HG03558 (cell line): Measurements from ENCODE around the gene ADRA1B.
A peak's percentile ranks its signal among the peaks of the same experiment; 100 is the strongest.
"Not testable (repeated sequence)": the region's sequence is repeated elsewhere in the genome, so short reads cannot be mapped to it uniquely, and the experiment has no call there.

Experiments
- ATAC-seq: cut with Tn5 transposase; IDR thresholded peaks from one replicate; pipeline ENCODE4 v1.9.1; 2021; ENCODE audit warnings: moderate number of reproducible peaks; ENCODE audit not compliant: unreplicated experiment; ENCODE audit errors: extremely low read depth

ADRA1B gene

DNA sequence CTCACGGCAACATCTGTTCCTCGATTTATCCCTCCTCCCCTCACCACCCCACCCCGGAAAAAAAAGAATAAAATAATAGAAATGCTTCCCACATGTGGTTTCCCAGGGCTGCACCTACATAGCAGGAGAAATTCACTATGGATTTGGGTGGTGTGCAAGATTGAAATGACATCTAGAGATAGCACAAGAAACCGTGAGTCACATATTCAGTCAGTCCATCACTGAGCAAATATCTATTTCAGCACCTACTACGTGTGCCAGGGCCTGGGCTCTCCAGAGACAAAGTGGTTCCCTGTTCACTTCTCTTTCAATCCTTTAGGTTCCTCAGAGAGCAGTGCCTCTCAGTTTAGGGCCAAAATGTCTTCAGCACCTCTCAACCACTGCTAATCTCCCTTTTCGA, 47.7 kb downstream of the ADRA1B start:
- no peak for ATAC-seq

DNA sequence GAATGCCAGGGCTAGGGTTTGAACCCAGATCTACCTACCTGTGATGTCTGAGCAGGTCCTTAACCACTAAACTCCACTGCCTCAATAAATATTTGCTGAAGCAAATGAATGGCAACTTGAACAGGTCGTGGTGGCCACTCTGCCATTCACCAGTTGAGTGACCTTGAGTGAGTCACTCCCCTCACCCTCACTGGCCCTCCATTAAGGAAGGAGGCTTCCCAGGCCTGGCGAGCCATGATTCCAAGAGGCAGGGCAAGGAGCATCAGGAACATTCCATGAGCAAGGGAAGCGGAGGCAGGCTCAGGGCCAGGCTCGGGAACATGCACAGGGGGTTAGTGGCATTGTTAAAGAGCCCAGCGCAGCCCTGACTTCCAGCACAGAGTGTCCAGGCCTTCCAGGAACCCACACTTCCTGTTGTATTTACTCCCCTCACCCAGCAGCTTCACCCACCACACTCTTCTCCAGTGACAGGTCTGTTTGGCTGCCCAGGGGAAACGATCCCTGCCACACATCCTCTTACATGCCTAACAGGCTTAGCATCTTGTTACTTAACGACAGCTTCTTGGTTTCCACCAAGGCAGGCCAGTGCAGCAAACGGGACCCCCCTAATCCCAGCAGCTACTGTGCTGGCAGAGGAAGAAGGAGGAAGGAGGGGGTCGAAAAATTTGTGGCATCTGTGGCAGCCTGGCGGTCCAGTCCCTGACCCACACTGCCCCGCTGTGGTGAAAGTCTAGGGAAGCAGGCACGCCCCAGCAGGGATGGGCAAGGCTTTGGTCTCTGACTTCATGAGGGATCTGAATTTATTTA, 49.0 kb downstream of the ADRA1B start:
- ATAC-seq: no peak

DNA sequence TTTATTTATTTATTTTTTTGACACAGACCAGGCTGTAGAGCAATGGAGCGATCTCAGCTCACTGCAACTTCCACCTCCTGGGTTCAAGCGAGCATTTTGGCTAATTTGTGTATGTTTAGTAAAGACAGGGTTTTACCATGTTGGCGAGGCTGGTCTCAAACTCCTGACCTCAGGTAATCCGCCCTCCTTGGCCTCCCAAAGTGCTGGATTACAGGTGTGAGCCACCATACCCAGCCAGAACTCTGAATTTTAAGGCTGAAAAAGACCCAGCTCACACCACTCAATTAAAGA, 49.5 kb downstream of the ADRA1B start:
- ATAC-seq: not testable (repeated sequence)

DNA sequence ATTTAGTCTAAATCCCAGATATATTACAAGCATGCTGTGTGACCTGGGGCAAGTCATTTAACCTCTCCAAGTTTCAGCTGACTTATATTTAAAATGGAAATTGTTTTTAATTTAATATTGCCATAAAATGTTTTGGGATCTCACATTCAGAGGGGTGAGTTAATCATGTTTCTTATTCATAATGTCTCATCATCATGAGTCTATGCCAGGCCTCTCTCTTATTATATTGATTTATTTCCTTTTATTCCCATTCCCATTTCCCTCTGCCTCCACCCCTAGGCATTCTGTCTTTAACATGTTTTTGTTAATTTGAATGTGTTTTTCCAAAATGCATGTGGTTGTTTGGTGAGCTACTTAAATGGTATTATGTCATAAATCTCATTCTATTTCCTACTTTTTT, 53.7 kb downstream of the ADRA1B start:
- no peak for ATAC-seq

DNA sequence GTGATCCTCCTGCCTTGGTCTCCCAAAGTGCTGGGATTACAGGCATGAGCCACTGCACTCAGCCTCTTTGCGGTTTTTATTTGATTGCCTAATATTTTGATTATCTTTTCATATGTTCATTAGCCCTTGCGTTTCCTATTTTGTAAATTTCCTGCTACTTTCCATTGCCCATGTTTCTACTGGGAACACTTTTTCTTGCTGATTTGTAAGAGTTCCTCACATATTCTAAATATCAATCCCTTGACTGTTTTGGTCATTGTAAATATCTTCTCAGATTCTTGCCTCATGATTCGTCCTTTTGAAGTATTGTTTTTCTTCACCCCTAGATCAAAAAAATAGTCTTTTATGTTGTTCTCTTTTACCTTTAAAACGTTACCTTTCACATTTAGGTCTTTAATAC, 54.8 kb downstream of the ADRA1B start:
- ATAC-seq: no peak

DNA sequence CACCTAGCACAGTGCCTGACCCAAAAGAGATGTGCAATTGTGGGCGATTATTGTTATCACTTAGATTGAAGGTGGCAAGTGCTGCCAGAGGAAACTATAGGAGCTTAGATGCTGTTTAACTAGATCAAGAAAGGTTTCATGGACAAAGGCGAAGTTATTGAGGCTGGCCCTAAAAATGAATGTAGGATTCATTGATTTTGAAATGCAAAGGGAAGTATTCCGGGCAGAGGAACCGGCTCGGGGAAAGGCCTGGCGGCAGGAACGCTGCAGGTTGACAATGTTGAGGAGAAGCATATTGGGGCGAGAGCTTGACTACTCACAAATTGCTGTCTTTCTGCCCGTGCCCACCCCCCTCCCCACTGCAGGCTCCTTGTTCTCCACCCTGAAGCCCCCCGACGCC, 55.2 kb downstream of the ADRA1B start:
- no peak for ATAC-seq

DNA sequence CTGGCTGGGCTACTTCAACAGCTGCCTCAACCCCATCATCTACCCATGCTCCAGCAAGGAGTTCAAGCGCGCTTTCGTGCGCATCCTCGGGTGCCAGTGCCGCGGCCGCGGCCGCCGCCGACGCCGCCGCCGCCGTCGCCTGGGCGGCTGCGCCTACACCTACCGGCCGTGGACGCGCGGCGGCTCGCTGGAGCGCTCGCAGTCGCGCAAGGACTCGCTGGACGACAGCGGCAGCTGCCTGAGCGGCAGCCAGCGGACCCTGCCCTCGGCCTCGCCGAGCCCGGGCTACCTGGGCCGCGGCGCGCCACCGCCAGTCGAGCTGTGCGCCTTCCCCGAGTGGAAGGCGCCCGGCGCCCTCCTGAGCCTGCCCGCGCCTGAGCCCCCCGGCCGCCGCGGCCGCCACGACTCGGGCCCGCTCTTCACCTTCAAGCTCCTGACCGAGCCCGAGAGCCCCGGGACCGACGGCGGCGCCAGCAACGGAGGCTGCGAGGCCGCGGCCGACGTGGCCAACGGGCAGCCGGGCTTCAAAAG, 55.7 kb downstream of the ADRA1B start:
- no peak for ATAC-seq

DNA sequence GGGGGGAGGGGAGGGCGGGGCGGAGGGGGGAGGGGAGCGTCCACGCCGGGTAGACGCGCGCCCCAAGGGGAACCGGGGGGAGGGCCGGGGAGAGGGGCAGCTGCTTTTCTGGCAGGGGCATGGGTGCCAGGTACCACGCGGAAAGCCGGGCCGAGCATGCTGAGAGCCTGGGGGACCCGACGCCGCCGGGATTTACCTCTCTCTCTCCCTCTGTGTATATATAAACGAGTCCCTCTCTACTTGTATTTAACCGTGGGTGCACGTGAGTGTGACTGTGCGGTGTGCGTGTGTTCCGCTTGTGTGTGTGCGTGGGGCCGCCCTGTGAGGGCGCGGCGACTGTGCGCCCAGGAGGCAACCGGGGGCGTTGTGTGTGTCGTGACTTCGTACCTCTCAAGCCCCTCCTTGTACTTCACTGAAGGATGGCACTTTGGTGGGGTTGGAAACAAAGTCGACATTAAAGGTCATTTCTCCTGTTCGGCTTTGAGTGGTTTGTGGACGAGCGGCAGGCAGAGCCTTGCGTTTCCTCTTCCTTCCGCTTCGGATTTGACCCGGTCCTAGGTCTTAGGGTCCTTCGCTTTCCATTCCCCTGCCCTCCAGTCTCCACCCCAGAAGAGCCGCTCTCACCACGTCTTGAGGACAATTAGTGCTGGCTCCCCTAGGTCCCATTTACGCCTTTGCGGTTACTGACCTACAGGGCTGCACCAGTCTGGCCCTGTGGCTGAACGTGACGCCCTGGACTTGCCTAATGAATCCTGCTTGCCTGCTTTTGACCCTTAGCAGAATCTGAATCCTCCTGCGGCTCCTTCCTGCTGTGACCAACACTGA, 56.5 kb downstream of the ADRA1B start:
- no peak for ATAC-seq

DNA sequence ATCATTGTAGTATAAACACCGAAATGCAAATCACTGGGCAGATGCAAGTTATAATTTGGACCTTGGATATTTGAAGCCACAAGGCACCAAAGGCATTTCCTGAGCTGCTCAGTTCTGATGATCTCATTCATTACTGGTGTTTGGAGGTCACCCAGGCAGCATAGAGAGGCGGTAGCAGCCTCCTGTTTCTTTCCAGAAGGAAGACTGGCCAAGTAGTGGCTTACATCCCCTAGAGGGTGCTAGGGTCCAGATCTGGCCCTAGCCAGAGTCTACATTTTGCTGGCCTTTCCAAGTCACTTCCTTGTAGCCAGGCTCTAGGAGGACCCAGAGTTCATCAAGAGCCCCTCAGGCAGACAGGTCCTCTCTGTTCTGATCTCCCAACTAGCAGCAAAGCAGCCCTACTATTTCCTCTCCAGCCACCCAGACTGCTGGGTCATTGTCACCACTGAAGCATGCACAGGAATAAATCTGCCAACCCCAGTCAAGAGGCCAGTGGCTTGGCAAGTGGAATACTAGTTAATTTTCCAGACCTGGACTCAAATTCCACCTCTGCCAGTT, 59.3 kb downstream of the ADRA1B start:
- ATAC-seq: no peak

DNA sequence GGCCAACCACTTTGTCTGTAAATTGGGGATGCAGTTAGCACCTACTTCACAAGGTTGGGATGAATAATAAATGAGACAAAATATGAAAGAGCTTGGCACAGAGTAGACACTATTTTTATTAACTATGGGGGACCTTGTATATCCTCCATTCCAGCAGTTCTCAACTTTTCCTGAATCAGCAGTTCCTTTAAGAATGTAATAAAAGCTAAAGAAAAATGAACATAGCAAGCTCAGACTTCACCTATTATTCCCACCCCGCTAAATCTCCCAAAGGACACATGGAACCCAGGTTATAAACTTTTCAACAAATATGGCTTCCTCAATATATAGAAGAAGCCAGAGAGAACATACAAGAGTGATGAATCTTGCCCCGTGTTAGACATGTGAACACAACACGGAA, 60.6 kb downstream of the ADRA1B start:
- ATAC-seq: no peak

DNA sequence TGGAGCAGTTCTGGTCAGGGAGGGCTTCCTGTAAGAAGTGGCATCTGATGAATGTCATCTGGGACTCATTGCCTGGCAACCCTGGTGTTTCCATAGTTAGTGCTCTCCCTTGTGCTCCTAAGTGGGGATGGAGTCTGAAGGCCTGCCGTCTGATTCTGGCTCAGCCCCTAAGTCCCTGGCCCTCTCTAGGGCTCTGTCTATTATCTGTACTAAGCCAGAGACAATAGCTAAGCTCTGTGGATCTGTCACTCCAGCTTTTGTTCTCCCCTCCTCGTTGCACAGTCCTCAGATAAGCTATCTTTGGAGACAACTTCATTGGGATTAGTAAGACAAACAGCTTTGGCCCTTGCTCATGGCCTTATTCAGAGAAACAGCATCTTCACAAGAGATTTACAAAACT, 62.1 kb downstream of the ADRA1B start:
- ATAC-seq: no peak

DNA sequence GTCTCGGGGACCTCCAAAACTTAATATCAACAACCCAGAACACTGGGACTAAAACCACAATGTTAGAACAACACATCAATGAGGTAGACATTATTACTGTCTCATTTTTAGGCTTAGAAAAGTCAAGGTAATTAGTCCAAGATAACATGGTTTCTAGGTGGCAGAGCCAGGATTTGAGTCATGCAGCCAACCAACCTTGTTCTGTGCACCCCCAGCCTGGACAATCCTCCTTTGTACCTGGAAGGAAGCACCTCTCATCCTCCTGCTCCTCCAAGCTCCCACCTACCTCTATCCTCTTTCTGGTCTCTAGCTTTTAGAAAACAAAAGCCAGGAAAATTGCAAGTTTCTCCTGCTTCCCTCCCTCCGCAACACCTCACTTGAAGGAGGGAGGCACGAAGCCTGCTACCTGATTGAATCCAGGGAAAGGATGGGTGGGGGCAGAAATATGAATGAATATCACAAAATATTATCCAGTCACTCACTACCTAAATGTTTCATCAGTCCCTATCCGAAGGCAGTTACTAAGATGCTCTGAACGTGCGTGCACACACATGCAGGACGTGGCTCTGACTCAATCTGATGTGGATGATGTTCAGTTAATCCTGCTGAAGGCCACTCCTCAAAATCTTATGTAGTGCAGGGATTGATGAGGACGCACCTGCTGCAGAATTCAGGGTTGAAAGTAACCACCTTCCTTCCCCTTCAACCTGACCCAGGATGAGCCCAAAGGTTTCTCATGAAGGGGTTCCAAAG, 66.3 kb downstream of the ADRA1B start:
- ATAC-seq: no peak

DNA sequence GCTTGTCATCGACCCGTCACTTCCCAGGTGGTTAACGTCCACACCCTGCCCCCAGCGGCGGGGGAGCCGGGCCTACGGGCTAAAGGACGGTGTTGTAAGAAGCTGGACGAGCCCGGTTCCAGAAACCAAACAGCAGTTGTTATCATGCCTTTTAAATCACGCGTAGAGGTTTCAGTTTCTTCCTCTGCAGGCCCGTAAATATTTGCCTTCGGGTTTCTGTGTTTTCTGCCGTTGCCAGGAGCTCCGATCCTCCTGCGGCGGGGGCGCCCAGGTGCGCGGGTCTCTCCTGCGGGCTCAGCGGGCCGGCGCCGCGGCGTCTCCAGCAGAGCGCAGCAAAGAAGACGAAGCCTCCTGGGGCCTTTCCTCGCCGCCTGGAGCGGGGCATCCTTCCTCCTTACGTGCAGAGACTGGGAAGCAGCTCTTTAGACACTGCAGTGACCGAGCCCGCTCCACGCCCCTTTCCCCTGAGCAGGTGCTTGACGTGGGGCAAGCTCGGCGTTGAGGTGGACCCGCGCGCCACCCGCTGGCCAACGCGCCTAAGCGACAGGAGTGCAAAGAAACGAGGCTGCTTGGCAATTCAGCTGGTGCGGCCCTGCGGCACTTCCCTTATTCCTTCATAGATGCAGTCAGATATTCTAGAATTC, 70.9 kb downstream of the ADRA1B start:
- peak; percentile 77 for ATAC-seq

DNA sequence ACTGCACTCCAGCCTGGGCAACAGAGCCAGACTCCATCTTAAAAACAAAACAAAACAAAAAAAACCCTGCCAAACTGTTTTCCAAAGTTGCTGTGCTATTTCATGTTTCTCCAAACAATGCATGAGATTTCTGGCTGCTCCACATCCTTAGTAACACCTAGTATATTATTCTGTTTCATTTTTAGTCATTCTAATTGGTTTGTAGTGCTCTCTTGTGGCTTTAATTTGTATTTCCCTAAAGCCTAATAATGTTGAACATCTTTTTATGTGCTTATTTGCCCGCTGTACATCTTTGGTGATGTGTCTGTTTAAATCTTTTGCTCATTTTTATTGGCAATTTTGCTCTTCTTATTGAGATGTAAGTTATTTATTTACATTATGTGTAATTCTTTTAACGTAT, 74.2 kb downstream of the ADRA1B start:
- no peak for ATAC-seq

DNA sequence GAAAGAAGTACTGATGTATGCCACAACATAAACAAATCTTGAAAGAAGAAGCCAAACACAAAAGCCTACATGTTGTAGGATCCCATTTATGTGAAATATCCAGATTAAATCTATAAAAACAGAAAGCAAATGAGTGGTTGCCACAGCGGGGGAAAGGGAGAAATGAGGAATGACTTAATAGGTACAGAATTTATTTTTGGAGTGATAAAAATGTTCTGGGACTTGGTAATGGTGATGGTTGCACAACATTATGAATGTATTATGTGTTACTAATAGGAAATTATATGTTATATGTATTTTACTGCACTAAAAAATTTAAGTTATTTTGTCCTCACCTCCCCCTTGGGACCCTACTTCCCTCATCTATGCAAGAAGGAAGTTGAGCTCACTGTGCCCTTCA, 76.3 kb downstream of the ADRA1B start:
- ATAC-seq: no peak

DNA sequence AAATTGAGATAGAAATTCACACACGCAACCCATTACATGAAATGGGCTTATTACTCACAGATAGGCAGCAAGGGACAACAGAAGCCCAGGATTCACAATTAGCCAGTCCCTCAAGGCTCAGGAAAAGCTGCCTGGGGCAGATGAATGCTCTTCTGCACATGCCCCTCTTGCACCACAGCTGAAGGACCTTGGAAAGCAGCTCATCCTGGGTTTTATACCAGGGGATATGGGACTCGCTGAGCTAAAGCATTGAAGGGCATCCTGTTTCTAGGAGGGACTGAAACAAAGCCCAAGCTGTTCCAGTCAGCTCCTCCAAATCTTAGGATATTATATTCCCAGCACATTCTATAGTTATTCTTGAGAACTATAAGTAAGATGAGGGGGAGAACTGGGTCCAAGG, 76.9 kb downstream of the ADRA1B start:
- no peak for ATAC-seq

DNA sequence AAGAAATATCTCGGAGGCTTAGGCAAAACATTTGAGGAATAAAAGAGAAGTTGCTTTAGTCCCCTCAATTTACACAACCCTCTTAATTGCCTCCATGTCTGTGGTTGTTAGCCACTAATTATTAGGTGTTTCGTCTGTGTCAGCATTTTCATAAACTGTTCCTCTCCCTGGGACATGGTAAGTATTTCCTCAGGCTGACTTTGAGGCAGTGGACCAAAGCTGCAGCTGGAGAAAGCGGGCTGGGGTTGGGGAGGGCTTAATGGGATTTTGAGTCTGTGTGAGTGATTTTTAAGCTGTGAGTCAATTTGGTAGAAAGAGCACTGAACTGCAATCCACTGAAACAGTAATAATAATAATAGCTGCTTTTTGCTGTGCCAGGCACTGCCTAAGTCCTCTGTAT, 79.6 kb downstream of the ADRA1B start:
- no peak for ATAC-seq

DNA sequence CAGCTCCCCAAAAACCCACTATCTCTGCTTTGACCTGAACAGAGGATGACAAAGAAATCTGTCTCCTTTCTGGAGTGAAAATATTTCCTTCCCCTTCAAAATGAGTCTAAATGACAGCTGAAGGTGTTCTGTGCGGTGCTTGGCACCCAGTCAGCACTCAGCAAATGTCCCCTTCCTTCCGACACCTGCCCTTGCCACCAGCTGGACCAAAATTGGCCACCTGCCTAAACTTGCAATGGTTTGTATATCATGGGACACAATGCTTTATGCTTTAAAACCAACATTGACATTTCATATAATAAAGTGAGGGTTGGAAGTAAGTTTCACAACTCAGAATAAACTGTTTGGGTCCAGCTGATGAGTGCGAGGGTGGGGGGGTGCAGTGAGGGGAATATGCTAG, 85.2 kb downstream of the ADRA1B start:
- ATAC-seq: no peak

DNA sequence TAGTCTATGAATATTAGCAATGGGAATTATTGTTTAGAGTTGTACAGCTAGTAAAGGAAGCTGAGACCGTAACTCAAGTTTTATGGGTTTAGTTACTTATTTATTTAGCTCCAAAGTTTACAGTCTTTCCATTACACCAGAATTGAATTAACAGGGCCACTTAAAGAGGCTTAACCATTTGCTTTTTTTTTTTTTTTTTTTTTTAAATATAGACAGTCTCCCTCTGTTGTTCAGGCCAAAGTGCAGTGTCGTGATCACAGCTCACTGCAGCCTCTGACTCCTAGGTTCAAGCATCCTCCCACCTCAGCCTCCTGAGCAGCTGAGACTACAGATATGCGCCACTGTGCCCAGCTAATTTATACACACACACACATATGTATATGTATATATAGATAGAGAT, 91.2 kb downstream of the ADRA1B start:
- ATAC-seq: no peak

DNA sequence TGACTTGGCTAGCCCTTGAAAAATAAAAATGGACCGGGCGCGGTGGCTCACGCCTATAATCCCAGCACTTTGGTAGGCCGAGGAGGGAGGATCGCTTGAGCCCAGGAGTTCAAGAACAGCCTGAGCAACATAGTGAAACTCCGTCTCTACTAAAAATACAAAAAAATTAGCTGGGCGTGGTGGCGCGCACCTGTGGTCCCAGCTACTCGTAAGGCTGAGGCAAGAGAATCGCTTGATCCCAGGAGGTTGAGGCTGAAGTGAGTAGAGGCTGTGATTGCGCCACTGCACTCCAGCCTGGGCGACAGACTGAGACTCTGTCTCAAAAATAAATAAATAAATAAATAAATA, 92.2 kb downstream of the ADRA1B start:
- ATAC-seq: not testable (repeated sequence)
